Tibial nerve (tissue), 4 donors: ENCODE results near the gene WDR48. TPM values are rescaled to one million over a fixed set of nuclear protein-coding genes. Genes with fewer than 3 reads are reported as not detected.

Experiments
- DNase-seq, 2 donors: peaks; one replicate each; pipeline ENCODE4 v3.0.0-alpha.2; 2019; ENCODE audit warnings: low spot score in 2 of 2
- H3K27ac ChIP-seq, 4 donors: fragments of 200-600 bp; sonication (generic) in 3 of 4; one replicate each; pipeline ENCODE4 v1.5.1; 2017 to 2019; ENCODE audit warnings: mild to moderate bottlenecking in 1 of 4
- H3K27me3 ChIP-seq, 2 donors: fragments of 200-600 bp; sonication (generic) in 1 of 2; one replicate each; pipeline versions ENCODE4 v1.5.1 to v1.6.0; 2017 to 2019
- H3K36me3 ChIP-seq, 3 donors: fragments of 200-600 bp; sonication (generic); one replicate each; pipeline ENCODE4 v1.5.1; 2018 to 2019
- H3K4me1 ChIP-seq, 4 donors: fragments of 200-600 bp; sonication (generic) in 3 of 4; one replicate each; pipeline ENCODE4 v1.5.1; 2017 to 2019
- H3K4me3 ChIP-seq, 4 donors: fragments of 200-600 bp; sonication (generic) in 3 of 4; one replicate each; pipeline ENCODE4 v1.5.1; 2017 to 2019; ENCODE audit warnings: mild to moderate bottlenecking in 1 of 4, moderate library complexity in 1 of 4
- H3K9me3 ChIP-seq, 4 donors: fragments of 200-600 bp; sonication (generic) in 3 of 4; one replicate each; pipeline ENCODE4 v1.5.1; 2017 to 2019
- EP300 ChIP-seq, 2 donors: sonication (generic); formaldehyde crosslinking; IDR thresholded peaks; one replicate each; pipeline ENCODE4 v1.6.1; 2017; ENCODE audit warnings: antibody characterized with exemption in 2 of 2, mild to moderate bottlenecking in 1 of 2
- POLR2A ChIP-seq, 2 donors: fragments of 450-650 bp; IDR thresholded peaks; one replicate each; pipeline ENCODE4 v1.6.1; 2017; ENCODE audit warnings: antibody characterized with exemption in 2 of 2, mild to moderate bottlenecking in 2 of 2, moderate library complexity in 2 of 2
- WGBS, 2 donors: methylation state at CpG; one replicate each; pipeline ENCODE4 v1.1.5; 2018; 5-methylcytosine and 5-hydroxymethylcytosine counted together
- total RNA-seq, 4 donors: library from RNA; depleted of rRNA; stranded (reverse); fragments of >200 nt; gene quantifications; one replicate each; pipeline ENCODE4 v1.1.0, GENCODE V29; 2016
- TF ChIP-seq, protein P1 (sequence below), 5 experiments: fragments of 200-600 bp in 3 of 5; fragments of 450-650 bp in 2 of 5; sonication (generic) in 3 of 5; IDR thresholded peaks; one replicate each; pipeline ENCODE4 v1.5.1; 2016 to 2019; ENCODE audit warnings: antibody characterized with exemption in 5 of 5, mild to moderate bottlenecking in 3 of 5, moderate library complexity in 2 of 5

Gene WDR48
- total RNA-seq, 4 donors from 2014 or later = 25.2 to 42.6 (median 36.5) TPM

DNA sequence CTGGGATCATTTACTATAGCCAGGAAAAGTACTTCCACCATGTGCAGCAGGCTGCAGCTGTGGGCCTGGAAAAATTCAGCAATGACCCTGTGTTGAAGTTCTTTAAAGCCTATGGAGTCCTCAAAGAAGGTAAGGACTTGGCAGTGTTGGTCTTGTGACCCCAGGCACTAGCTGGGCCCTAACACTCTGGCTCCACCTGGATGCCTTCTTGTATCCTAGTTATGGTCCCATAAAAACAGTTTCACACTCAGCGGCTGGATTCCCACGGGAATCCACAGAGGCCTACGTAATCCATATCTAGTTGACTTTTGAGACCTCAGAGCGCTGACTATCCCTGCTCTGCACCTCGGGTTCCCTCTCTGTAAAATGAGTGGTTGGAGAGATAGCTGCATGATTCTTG is 57.3 kb downstream of the WDR48 start:
- TF ChIP-seq EP300 (IDR thresholded peaks at IDR 0.05) (no peak), POLR2A (IDR thresholded peaks at IDR 0.05) (no peak)
- TF ChIP-seq, protein P1, sequence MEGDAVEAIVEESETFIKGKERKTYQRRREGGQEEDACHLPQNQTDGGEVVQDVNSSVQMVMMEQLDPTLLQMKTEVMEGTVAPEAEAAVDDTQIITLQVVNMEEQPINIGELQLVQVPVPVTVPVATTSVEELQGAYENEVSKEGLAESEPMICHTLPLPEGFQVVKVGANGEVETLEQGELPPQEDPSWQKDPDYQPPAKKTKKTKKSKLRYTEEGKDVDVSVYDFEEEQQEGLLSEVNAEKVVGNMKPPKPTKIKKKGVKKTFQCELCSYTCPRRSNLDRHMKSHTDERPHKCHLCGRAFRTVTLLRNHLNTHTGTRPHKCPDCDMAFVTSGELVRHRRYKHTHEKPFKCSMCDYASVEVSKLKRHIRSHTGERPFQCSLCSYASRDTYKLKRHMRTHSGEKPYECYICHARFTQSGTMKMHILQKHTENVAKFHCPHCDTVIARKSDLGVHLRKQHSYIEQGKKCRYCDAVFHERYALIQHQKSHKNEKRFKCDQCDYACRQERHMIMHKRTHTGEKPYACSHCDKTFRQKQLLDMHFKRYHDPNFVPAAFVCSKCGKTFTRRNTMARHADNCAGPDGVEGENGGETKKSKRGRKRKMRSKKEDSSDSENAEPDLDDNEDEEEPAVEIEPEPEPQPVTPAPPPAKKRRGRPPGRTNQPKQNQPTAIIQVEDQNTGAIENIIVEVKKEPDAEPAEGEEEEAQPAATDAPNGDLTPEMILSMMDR (IDR thresholded peaks at IDR 0.05) = no peak
- DNase-seq = no peak

DNA sequence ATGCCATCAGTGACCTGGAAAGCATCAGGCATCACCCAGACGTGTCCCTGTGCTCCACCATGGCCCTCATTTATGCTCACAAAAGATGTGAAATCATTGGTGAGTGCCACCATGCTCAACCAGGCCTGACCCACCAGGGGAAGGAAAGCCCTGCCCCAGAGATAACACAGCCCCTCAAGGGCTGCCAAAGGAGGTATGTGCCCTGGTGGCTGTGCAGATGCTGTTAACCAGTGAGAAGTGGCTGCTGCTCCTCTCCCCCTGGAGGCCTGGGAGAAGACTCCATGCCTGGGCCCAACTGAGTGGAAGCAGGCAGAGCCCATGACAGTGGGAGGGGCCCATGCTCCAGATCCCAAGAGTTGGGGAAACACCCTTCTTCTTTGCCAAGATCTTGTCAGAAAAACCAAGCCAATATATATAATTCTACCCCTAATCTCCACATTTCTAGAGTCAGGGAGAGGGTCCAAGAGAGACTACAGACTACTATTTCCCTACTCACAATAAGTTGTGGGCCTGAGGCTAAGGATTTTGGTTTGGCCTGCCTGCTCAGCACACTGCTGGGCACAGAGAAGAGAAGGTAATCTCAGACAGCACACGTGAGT is 58.3 kb downstream of the WDR48 start:
- Histone ChIP-seq H3K4me3 (no peak overlapping the region), H3K27ac (no peak overlapping the region), H3K36me3 (peaks cover 0 to 50% (median 0%) of the 10 kb centered on the region in 3 donors), H3K9me3 (no peaks in the 10 kb centered on the region), H3K27me3 (no peaks in the 10 kb centered on the region), H3K4me1 (peaks cover 0 to 26% (median 13%) of the 10 kb centered on the region in 4 donors)
- 71 to 84% methylated on average over 2 of the region's 2 CpGs for WGBS, 2 donors
- TF ChIP-seq EP300 (IDR thresholded peaks at IDR 0.05) (no peak), POLR2A (IDR thresholded peaks at IDR 0.05) (no peak)
- TF ChIP-seq, protein P1 (IDR thresholded peaks at IDR 0.05) = no peak
- no peak for DNase-seq

More for the DNA sequence above, 57.3 kb downstream of the WDR48 start:
- H3K27me3 ChIP-seq = no peaks in the 10 kb centered on the region
- no peak overlapping the region for H3K27ac ChIP-seq
- WGBS, 2 donors = 89 to 94% methylated on average over 5 of the region's 5 CpGs
- H3K9me3 ChIP-seq = no peaks in the 10 kb centered on the region
- peaks cover 0 to 39% (median 0%) of the 10 kb centered on the region in 3 donors for H3K36me3 ChIP-seq
- H3K4me1 ChIP-seq = peaks cover 0 to 37% (median 21%) of the 10 kb centered on the region in 4 donors
- H3K4me3 ChIP-seq = no peak overlapping the region

DNA sequence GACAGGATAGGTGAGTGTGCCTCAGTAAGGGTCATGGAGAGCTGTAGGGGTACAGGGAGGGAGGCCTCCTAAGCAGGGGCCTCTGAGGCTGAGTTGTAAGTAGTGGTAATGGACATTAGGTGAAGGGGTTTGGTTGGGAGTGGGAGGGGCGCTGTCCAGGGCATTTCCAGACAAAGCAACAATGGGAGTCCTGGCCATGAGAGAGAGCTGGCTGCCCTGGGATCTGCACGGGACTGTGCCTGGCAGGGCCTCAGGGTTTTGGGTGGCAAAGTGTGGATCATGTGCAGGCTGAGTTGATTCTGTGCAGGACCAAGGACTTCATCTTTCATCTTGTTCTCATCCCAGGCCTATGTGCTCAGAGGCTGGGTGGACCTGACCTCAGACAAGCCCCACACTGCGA is 60.3 kb downstream of the WDR48 start:
- H3K36me3 ChIP-seq = peaks cover 0 to 67% (median 0%) of the 10 kb centered on the region in 3 donors
- no peaks in the 10 kb centered on the region for H3K9me3 ChIP-seq
- H3K4me1 ChIP-seq = peaks cover 0 to 13% (median 6%) of the 10 kb centered on the region in 4 donors
- H3K27ac ChIP-seq = no peak overlapping the region
- no peak overlapping the region for H3K4me3 ChIP-seq
- 86 to 97% methylated on average over 3 of the region's 3 CpGs for WGBS, 2 donors
- no peak for DNase-seq
- no peaks in the 10 kb centered on the region for H3K27me3 ChIP-seq
- TF ChIP-seq, protein P1 (IDR thresholded peaks at IDR 0.05) = no peak
- TF ChIP-seq EP300 (IDR thresholded peaks at IDR 0.05) (no peak), POLR2A (IDR thresholded peaks at IDR 0.05) (no peak)

DNA sequence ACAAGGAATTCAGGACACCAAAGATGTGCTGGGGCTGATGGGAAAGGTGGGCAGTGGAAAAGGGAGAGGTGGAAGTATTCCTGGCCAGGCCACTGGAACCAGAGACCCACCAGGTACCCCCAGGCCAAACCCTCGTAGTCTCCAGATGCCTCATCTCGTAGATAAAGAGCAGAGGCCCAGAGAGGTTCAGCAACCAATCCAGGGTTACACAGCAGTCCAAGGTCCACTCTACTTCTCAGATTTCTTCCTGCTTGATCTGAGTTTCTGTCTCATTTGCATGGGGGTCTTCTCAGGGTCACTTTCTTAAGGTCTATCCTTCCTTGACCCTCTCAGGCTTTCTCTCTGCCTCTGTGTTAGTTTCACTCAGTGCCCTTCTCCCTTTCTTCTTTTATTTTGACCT is 60.7 kb downstream of the WDR48 start:
- 90 to 96% methylated on average over 2 of the region's 2 CpGs for WGBS, 2 donors
- no peak for DNase-seq

DNA sequence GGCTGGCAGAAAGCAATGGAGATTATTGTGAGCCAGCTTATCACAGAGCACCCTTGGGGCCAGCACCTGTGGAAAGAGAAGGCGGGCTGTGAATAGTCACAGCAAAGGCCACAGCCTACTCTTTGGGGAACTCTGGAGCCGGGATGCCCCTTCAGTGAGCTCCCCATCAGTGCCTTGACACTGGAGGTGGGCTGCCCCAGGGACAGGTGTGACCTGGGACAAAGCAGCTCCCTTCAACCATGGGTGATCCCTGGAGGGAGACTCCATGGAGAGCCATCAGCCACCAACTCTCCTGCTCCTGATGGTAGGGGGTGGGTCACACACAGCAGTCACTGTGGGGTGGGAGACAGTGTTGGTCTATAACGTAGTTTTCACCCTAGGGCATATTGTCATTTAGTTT is 61.5 kb downstream of the WDR48 start:
- 64 to 69% methylated on average over 3 of the region's 3 CpGs for WGBS, 2 donors
- H3K27me3 ChIP-seq = no peaks in the 10 kb centered on the region
- no peak for DNase-seq
- H3K4me3 ChIP-seq = no peak overlapping the region
- TF ChIP-seq, protein P1 (IDR thresholded peaks at IDR 0.05) = no peak
- TF ChIP-seq EP300 (IDR thresholded peaks at IDR 0.05) (no peak), POLR2A (IDR thresholded peaks at IDR 0.05) (no peak)
- H3K36me3 ChIP-seq = peaks cover 0 to 79% (median 0%) of the 10 kb centered on the region in 3 donors
- H3K27ac ChIP-seq = no peak overlapping the region
- H3K9me3 ChIP-seq = no peaks in the 10 kb centered on the region
- H3K4me1 ChIP-seq = peaks cover 0 to 9% (median 3%) of the 10 kb centered on the region in 4 donors

More for the DNA sequence above, 60.7 kb downstream of the WDR48 start:
- Histone ChIP-seq H3K27ac (no peak overlapping the region), H3K4me3 (no peak overlapping the region), H3K9me3 (no peaks in the 10 kb centered on the region), H3K36me3 (peaks cover 0 to 71% (median 0%) of the 10 kb centered on the region in 3 donors), H3K4me1 (peaks cover 0 to 13% (median 6%) of the 10 kb centered on the region in 4 donors), H3K27me3 (no peaks in the 10 kb centered on the region)
- no peak for TF ChIP-seq EP300 (IDR thresholded peaks at IDR 0.05)
- TF ChIP-seq, protein P1 (IDR thresholded peaks at IDR 0.05) = no peak
- TF ChIP-seq POLR2A (IDR thresholded peaks at IDR 0.05) = no peak
